AG20443 (cell line): ENCODE measurements around the gene BTRC.
A peak's percentile ranks its signal among the peaks of the same experiment; 100 is the strongest.

Experiments used
- DNase-seq: peaks from one replicate; pipeline ENCODE4 v3.0.0; 2012; ENCODE audit warnings: low spot score, mixed read lengths

BTRC gene

GRCh38 chr10:101444058-101444898 is 90.3 kb downstream of the BTRC start:
- DNase-seq: no peak

- no peak for DNase-seq
Observed at GRCh38 chr10:101446071-101446470, 92.1 kb downstream of the BTRC start.

DNA sequence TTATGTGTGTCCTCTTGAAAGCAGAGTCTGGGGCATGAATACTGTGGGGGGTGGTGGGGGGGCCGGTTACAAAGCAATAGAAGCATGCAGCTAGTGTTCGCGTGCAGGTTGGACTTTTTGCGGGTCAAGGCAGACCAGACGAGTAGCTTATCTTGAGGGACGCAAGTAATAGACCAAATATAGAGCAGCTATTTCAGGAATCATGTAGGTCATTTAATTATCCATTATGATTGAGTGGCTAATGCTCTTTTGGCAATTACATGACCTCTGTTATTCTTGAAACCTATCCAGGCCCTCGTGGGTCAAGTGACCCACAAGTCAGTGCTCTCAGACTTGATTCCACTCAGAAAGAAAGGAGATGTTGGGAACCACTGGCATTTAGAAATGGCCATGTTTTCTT is 93.0 kb downstream of the BTRC start:
- no peak for DNase-seq

GRCh38 chr10:101447477-101447876 is 93.5 kb downstream of the BTRC start:
- no peak for DNase-seq

GRCh38 chr10:101450277-101451080 is 96.5 kb downstream of the BTRC start:
- no peak for DNase-seq

- DNase-seq: no peak
Observed at GRCh38 chr10:101451261-101451660, 97.3 kb downstream of the BTRC start.

DNA sequence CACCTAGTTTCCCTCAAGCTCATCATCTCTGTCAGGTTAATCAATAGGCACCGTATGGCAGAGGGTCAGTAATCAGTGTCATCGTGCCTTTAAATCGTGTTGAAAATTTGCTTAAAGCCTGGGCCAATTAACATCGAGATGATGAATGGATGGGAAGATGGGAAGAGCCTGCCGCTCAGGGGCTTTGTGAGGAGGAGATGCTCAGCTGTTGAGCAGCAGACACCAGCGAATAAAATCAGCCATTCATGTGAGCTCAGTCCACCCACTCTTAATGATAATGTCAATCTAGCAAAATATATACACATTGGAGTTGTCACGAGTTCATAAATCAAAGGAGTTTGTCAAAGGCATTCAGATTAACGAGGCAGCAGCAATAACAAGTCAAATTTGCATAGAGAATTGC is 97.7 kb downstream of the BTRC start:
- DNase-seq: no peak

GRCh38 chr10:101452176-101452575 is 98.2 kb downstream of the BTRC start:
- no peak for DNase-seq

- no peak for DNase-seq
Observed at GRCh38 chr10:101452593-101452992, 98.6 kb downstream of the BTRC start.

- no peak for DNase-seq
Observed at GRCh38 chr10:101453318-101453717, 99.4 kb downstream of the BTRC start.

DNA sequence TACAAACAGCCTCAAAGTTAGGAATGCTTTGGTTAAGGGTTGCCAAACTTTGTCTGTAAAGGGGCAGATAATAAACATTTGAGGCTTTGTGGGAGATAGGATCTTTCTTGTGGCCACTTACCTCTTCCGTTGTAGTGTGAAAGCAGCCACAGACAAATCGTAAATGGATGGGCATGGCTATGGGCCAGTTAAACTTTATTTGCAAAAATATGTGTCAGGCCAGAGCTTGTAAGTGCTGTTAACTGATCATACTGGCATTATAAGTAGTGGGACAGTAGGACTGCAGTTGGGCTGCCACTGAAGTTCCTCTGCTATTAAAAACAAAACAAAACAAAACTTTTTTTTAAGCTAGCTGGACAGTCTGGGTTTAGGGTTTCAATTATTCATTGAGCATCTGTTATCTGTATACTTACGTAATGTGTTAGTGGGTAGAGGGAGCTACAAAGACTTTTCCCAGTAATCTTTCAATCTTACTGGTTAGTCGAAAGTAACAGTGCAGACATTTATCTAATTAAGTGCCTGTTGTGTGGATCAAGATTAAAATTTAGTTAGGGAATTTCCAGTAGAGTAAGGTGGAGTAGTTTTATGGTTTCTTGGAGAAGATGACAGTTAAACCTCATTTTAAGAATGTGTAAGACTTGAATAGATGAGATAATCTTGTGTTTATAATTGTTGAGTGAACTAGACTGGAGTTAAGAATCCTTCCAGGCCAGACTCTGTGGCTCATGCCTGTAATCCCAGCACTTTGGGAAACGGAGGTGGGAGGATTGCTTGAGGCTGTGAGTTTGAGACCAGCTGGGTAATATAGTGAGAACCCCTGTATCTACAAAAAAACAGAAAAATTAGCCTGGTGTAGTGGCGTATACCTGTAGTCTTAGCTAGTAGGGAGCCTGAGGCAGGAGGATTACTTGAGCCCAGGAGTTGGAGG is 100.1 kb downstream of the BTRC start:
- no peak for DNase-seq

- no peak for DNase-seq
Observed at GRCh38 chr10:101458869-101459268, 104.9 kb downstream of the BTRC start.

DNA sequence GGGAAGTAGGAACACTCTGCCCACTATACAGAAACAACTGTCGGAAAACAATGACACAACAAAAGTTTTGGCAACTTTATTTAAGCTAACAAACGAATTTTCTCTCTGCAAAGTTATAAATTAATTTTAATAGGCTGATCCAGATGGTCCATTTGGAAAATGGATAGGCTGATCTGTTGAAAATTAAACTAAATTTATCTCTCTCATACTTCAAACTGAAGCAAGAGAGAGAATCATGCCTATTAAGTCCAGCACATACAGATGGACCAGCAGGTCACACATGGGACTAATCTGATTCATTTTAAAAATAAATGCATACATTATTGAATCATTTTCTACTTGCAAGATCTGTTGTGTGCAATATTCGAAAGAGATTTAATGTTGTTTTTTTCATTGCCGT is 110.1 kb downstream of the BTRC start:
- DNase-seq: no peak

- DNase-seq: no peak
Observed at GRCh38 chr10:101464599-101464998, 110.6 kb downstream of the BTRC start.

DNA sequence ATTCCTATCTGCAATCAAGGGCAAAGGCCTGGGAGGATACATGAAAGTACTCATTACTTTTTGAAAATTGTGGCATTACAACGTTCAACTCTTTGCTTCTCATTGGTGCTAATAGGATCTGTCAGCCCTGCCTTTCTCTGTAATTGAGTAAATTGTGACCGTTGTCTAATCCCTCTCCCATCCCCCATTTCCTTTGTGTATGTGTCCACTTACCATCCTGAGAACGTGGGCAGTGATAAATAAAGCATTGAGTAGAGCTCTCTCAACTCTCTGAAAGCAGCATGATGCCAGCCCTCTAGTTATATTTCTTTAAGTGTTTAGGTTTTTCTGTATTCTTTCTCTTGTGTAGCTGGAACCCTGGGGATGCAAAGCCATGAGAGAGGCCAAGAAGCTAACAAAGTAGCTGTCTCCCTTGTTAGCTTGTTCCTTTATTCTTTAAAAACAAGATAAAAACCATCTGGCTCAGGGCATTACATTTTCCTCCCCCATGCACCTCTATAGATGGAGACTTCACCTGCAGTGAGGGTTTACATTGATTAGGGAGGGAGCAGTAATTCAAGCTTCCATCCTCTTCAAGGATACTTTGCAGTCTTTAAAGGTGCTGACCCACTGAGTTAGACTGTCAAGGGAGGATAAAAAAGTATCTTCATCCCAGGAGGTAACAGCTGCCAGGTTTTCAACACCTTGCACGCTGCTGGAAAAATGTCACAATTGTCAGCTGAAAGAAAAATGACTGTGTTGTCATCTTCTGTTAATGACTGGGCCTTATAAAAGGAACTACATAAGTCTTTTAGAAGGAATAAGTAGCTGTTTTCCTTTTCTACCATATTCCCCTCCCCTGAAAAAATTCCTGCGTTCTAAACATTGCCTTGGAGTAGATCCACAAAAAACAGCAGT is 112.3 kb downstream of the BTRC start:
- DNase-seq: no peak

- peak; percentile 77 for DNase-seq
Observed at GRCh38 chr10:101467286-101467770, 113.4 kb downstream of the BTRC start.

GRCh38 chr10:101468159-101468558 is 114.2 kb downstream of the BTRC start:
- no peak for DNase-seq

GRCh38 chr10:101476383-101476782 is 122.4 kb downstream of the BTRC start:
- DNase-seq: no peak

- DNase-seq: no peak
Observed at GRCh38 chr10:101478956-101479355, 125.0 kb downstream of the BTRC start.

DNA sequence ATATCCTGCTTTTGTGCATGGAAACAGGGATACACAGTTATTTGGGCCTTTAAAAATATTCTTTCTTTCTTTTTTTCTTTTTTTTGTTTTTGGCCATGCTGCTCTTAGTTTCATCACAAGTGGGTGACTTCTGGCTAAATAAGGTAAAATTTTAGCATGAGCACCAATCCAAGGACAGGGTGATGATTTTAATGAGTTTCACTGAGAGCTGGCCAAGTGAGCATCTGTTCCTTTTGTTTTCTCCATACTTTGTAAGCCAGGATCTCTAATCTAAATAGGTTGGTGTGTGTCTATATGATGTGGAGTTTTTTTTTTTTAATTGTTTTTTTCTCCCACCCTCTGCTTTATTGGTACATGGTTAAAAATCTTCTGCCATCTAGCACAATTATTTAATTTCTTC is 127.3 kb downstream of the BTRC start:
- no peak for DNase-seq

DNA sequence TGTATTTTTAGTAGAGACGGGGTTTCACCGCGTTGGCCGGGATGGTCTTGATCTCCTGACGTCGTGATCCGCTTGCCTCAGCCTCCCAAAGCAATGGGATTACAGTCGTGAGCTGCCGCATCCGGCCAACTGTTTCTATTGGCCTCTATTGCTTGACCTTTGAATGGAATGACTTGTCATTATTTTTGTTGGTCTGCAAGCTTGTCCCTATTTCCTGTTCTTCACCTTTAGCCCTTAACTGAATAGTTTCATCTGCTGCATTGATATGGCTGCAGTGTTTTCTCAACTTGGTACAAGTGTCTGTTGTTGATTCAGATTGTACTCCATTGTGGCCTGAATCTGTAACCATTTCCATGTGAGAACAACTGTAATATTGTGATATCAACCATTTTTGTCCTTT is 128.6 kb downstream of the BTRC start:
- DNase-seq: no peak
